Measurements from ENCODE around the gene STIP1.

Gene STIP1

DNA sequence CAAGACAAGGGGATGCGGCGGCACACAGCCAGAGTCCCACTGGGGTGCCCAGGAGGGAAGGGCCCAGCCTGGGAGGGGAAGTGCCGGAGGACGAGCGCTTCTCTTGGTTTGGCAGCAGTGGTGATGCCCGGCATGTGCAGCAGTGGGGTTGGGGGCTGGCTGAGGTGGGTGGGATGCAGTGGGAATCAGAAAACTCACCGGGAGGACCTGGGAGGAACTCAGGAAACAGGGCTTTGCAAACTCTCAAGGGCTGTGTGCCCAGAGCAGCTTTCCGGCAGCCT is 23.5 kb downstream of the STIP1 start:
- no peak for TF ChIP-seq CTCF (IDR thresholded peaks at IDR 0.05)
- H3K4me3 ChIP-seq (ENCODE audit: low read depth, low read length) = no peak overlapping the region
- no peak overlapping the region for H2AFZ ChIP-seq
- H3K9ac ChIP-seq = no peak overlapping the region
- peaks cover 2% of the 10 kb centered on the region for H3K4me1 ChIP-seq
- no peak overlapping the region for H3K4me2 ChIP-seq (ENCODE audit: low read length)
- H3K36me3 ChIP-seq (ENCODE audit: control insufficient read depth, insufficient read depth, low read length) = no peaks in the 10 kb centered on the region
- no peaks in the 10 kb centered on the region for H3K27me3 ChIP-seq (ENCODE audit: control insufficient read depth, insufficient read depth, low read length)
- no peaks in the 10 kb centered on the region for H3K9me3 ChIP-seq (ENCODE audit: control insufficient read depth, low read length)
- H3K79me2 ChIP-seq = no peaks in the 10 kb centered on the region
- no peak overlapping the region for H3K27ac ChIP-seq

GRCh38 chr11:64210301-64211020 is 24.5 kb downstream of the STIP1 start:
- Histone ChIP-seq H3K4me3 (ENCODE audit: low read depth, low read length) (no peak overlapping the region), H3K27ac (no peak overlapping the region), H3K79me2 (no peaks in the 10 kb centered on the region), H2AFZ (no peak overlapping the region), H3K4me2 (ENCODE audit: low read length) (no peak overlapping the region), H3K9me3 (ENCODE audit: control insufficient read depth, low read length) (no peaks in the 10 kb centered on the region), H3K4me1 (no peaks in the 10 kb centered on the region), H3K36me3 (ENCODE audit: control insufficient read depth, insufficient read depth, low read length) (no peaks in the 10 kb centered on the region), H3K27me3 (ENCODE audit: control insufficient read depth, insufficient read depth, low read length) (no peaks in the 10 kb centered on the region), H3K9ac (no peak overlapping the region)
- TF ChIP-seq CTCF (IDR thresholded peaks at IDR 0.05) = no peak

- Histone ChIP-seq H3K9ac (no peak overlapping the region), H3K4me3 (ENCODE audit: low read depth, low read length) (no peak overlapping the region), H3K9me3 (ENCODE audit: control insufficient read depth, low read length) (no peaks in the 10 kb centered on the region), H3K36me3 (ENCODE audit: control insufficient read depth, insufficient read depth, low read length) (no peaks in the 10 kb centered on the region), H3K4me2 (ENCODE audit: low read length) (no peak overlapping the region), H3K79me2 (no peaks in the 10 kb centered on the region), H2AFZ (no peak overlapping the region), H3K4me1 (no peaks in the 10 kb centered on the region), H3K27me3 (ENCODE audit: control insufficient read depth, insufficient read depth, low read length) (no peaks in the 10 kb centered on the region), H3K27ac (no peak overlapping the region)
- TF ChIP-seq CTCF (IDR thresholded peaks at IDR 0.05) = no peak
Measured at GRCh38 chr11:64211181-64211872, 25.4 kb downstream of the STIP1 start.

- TF ChIP-seq CTCF (IDR thresholded peaks at IDR 0.05) = no peak
- no peaks in the 10 kb centered on the region for H3K9me3 ChIP-seq (ENCODE audit: control insufficient read depth, low read length)
- H3K4me1 ChIP-seq = no peaks in the 10 kb centered on the region
- H2AFZ ChIP-seq = no peak overlapping the region
- H3K4me2 ChIP-seq (ENCODE audit: low read length) = no peak overlapping the region
- no peaks in the 10 kb centered on the region for H3K79me2 ChIP-seq
- no peaks in the 10 kb centered on the region for H3K27me3 ChIP-seq (ENCODE audit: control insufficient read depth, insufficient read depth, low read length)
- no peak overlapping the region for H3K27ac ChIP-seq
- no peak overlapping the region for H3K9ac ChIP-seq
- H3K36me3 ChIP-seq (ENCODE audit: control insufficient read depth, insufficient read depth, low read length) = no peaks in the 10 kb centered on the region
- H3K4me3 ChIP-seq (ENCODE audit: low read depth, low read length) = no peak overlapping the region
Measured at GRCh38 chr11:64216879-64217278, 30.9 kb downstream of the STIP1 start.

Measured in parathyroid adenoma (tissue), 2 donors.